Liver (tissue), 9 donors: ENCODE results near the gene SPTLC3. TPM values are rescaled to one million over a fixed set of nuclear protein-coding genes. Genes with fewer than 3 reads are reported as not detected.

ENCODE experiments used
- DNase-seq: peaks from one replicate; pipeline ENCODE4 v3.0.0-alpha.2; 2017; ENCODE audit warnings: low spot score
- H3K27ac ChIP-seq, 2 donors: one replicate each; pipeline ENCODE4 v1.7.0; 2013; ENCODE audit warnings: inconsistent platforms in 2 of 2, low read length in 2 of 2, control low read depth in 1 of 2, low read depth in 1 of 2, mild to moderate bottlenecking in 1 of 2
- H3K27me3 ChIP-seq, 4 donors: one replicate each; pipeline versions ENCODE4 v1.6.1 to v1.7.0; 2013; ENCODE audit warnings: low read length in 3 of 4, inconsistent platforms in 1 of 4, mild to moderate bottlenecking in 1 of 4, moderate library complexity in 1 of 4; ENCODE audit not compliant: control insufficient read depth in 4 of 4, insufficient read depth in 4 of 4
- H3K36me3 ChIP-seq, 4 donors: one replicate each; pipeline versions ENCODE4 v1.6.1 to v1.7.0; 2013; ENCODE audit warnings: low read length in 3 of 4, mild to moderate bottlenecking in 3 of 4, low read depth in 1 of 4, moderate library complexity in 1 of 4; ENCODE audit not compliant: control insufficient read depth in 4 of 4, insufficient read depth in 3 of 4
- H3K4me1 ChIP-seq, 4 donors: one replicate each; pipeline versions ENCODE4 v1.6.1 to v1.7.0; 2013; ENCODE audit warnings: low read length in 3 of 4, mild to moderate bottlenecking in 3 of 4, moderate library complexity in 1 of 4; ENCODE audit not compliant: control insufficient read depth in 4 of 4, insufficient read depth in 4 of 4
- H3K4me3 ChIP-seq, 3 donors: one replicate each; pipeline versions ENCODE4 v1.6.1 to v1.7.0; 2013; ENCODE audit warnings: low read length in 3 of 3, control low read depth in 1 of 3, low read depth in 1 of 3, mild to moderate bottlenecking in 1 of 3
- H3K9ac ChIP-seq, 2 donors: one replicate each; pipeline ENCODE4 v1.7.0; 2013; ENCODE audit warnings: low read length in 2 of 2, mild to moderate bottlenecking in 2 of 2, moderate library complexity in 2 of 2, control low read depth in 1 of 2, low read depth in 1 of 2
- H3K9me3 ChIP-seq, 4 donors: one replicate each; pipeline versions ENCODE4 v1.6.1 to v1.7.0; 2013; ENCODE audit warnings: low read length in 3 of 4; ENCODE audit not compliant: control insufficient read depth in 4 of 4
- EGR1 ChIP-seq, 2 donors: IDR thresholded peaks; 2 replicates each; pipeline ENCODE4 v1.6.1; 2016 to 2018; ENCODE audit warnings: antibody characterized with exemption in 2 of 2, low read depth in 2 of 2
- FOXA2 ChIP-seq: IDR thresholded peaks from 2 replicates; pipeline ENCODE4 v1.6.1; 2016; ENCODE audit warnings: antibody characterized with exemption
- GABPA ChIP-seq, 2 donors: IDR thresholded peaks in 1 of 2; conservative IDR thresholded peaks in 1 of 2; 2 replicates each; pipeline ENCODE4 v1.6.1; 2016; ENCODE audit warnings: antibody characterized with exemption in 2 of 2, mild to moderate bottlenecking in 1 of 2, moderate library complexity in 1 of 2
- HNF4G ChIP-seq: IDR thresholded peaks from 2 replicates; pipeline ENCODE4 v1.6.1; 2016; ENCODE audit warnings: antibody characterized with exemption
- JUND ChIP-seq, 2 donors: IDR thresholded peaks; 2 replicates each; pipeline ENCODE4 v1.6.1; 2016; ENCODE audit warnings: antibody characterized with exemption in 2 of 2
- NR2F2 ChIP-seq: IDR thresholded peaks from 2 replicates; pipeline ENCODE4 v1.6.1; 2016; ENCODE audit warnings: antibody characterized with exemption
- RAD21 ChIP-seq, 2 donors: IDR thresholded peaks; 2 replicates each; pipeline ENCODE4 v1.6.1; 2016; ENCODE audit warnings: antibody characterized with exemption in 2 of 2, mild to moderate bottlenecking in 2 of 2
- RXRA ChIP-seq, 2 donors: IDR thresholded peaks; 2 replicates each; pipeline ENCODE4 v1.6.1; 2017 to 2018; ENCODE audit warnings: antibody characterized with exemption in 2 of 2, mild to moderate bottlenecking in 1 of 2
- SP1 ChIP-seq: IDR thresholded peaks from 2 replicates; pipeline ENCODE4 v1.6.1; 2018; ENCODE audit warnings: antibody characterized with exemption, mild to moderate bottlenecking
- YY1 ChIP-seq: IDR thresholded peaks from 2 replicates; pipeline ENCODE4 v1.6.1; 2016; ENCODE audit warnings: antibody characterized with exemption, mild to moderate bottlenecking
- WGBS: extraction: QIAGEN DNeasy Blood & Tissue Kit; methylation state at CpG from one replicate; pipeline ENCODE4 v1.1.7; 2013; 5-methylcytosine and 5-hydroxymethylcytosine counted together
- polyA plus RNA-seq, 2 donors: library from polyadenylated mRNA; stranded (reverse) in 1 of 2; unstranded in 1 of 2; fragments of 200-250 nt in 1 of 2; fragments of >200 nt in 1 of 2; fragmentation: Nextera tagmentation in 1 of 2; extraction: Ambion mirVana in 1 of 2; gene quantifications; one replicate each; pipeline versions ENCODE4 v1.2.1 to v1.2.3, GENCODE V29; 2013 to 2015
- total RNA-seq, 2 donors: library from RNA; depleted of rRNA; stranded (reverse); fragments of >200 nt; gene quantifications; one replicate each; pipeline ENCODE4 v1.2.3, GENCODE V29; 2014
- TF ChIP-seq, protein P1 (sequence below): IDR thresholded peaks from 2 replicates; pipeline ENCODE4 v1.6.1; 2016; ENCODE audit warnings: antibody characterized with exemption
- TF ChIP-seq, protein P2 (sequence below): IDR thresholded peaks from 2 replicates; pipeline ENCODE4 v1.6.1; 2016; ENCODE audit warnings: antibody characterized with exemption, mild to moderate bottlenecking
- TF ChIP-seq, protein P3 (sequence below): IDR thresholded peaks from 2 replicates; pipeline ENCODE4 v1.6.1; 2016; ENCODE audit warnings: antibody characterized with exemption
- TF ChIP-seq, protein P4 (sequence below): IDR thresholded peaks from 2 replicates; pipeline ENCODE4 v1.6.1; 2016; ENCODE audit warnings: antibody characterized with exemption
- donor health status: healthy.
- donor health status: healthy.
- donor health status: healthy.
- donor health status: healthy.
- donor health status: healthy.

The SPTLC3 gene
- total and polyA plus RNA-seq, 4 donors: 4.2 to 40.9 (median 20.4) TPM

DNA sequence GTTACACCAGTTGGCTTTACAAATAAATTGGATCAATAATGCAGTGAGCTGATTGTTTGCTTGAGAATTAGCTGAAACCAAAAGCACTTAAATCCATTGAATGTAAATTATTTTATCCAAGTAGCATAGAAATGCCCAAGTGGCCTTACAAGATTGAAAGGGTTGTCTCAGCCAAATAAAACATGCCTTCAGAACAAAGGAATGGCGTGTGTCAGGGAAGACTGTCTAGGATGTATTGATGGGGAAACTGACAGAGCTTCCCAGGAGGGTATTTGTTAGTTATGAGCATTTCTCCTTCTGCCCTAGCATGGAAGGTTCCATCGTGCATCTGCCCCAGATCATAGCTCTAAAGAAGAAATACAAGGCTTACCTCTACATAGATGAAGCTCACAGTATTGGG, 108.4 kb downstream of the SPTLC3 start:
- no peak for TF ChIP-seq GABPA (IDR thresholded peaks at IDR 0.05 in 1 of 2, conservative IDR thresholded peaks at IDR 0.05 in 1 of 2)
- TF ChIP-seq, protein P1, sequence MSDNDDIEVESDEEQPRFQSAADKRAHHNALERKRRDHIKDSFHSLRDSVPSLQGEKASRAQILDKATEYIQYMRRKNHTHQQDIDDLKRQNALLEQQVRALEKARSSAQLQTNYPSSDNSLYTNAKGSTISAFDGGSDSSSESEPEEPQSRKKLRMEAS: no peak
- no peak for TF ChIP-seq HNF4G
- Histone ChIP-seq H3K9me3 (no peaks in the 10 kb centered on the region), H3K36me3 (peaks cover 0 to 11% (median 0%) of the 10 kb centered on the region in 4 donors), H3K4me1 (peaks cover 0 to under 1% (median 0%) of the 10 kb centered on the region in 4 donors), H3K27ac (no peak overlapping the region), H3K27me3 (no peaks in the 10 kb centered on the region), H3K4me3 (no peak overlapping the region), H3K9ac (no peak overlapping the region)
- DNase-seq: no peak
- WGBS: 89% methylated on average over 2 of the region's 2 CpGs

DNA sequence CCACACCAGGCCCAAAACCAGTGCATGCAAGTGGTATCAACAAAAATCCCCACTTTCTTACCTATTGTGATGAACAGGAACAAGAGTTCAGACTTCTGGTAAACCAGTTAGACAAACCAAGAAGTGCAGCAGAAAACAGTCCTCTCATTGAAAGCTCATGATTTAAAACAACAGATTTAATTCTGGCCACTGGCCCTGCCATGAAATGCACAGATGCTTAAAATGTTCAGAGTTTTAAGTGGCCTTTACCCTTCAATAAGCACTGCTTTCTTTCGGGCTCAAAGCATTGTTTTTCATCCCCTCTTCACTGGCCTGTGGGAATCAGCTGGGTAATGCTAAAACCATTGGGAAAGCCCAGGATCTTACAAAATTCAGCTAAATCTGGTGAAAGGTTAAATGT, 109.9 kb downstream of the SPTLC3 start:
- Histone ChIP-seq H3K9ac (no peak overlapping the region), H3K27ac (no peak overlapping the region), H3K27me3 (no peaks in the 10 kb centered on the region), H3K36me3 (peaks cover 0 to 14% (median 0%) of the 10 kb centered on the region in 4 donors), H3K4me1 (no peaks in the 10 kb centered on the region), H3K9me3 (no peaks in the 10 kb centered on the region), H3K4me3 (no peak overlapping the region)
- WGBS: 97% methylated on average over 1 of the region's 1 CpG
- DNase-seq: no peak
- no peak for TF ChIP-seq JUND (IDR thresholded peaks at IDR 0.05)
- TF ChIP-seq, protein P2, sequence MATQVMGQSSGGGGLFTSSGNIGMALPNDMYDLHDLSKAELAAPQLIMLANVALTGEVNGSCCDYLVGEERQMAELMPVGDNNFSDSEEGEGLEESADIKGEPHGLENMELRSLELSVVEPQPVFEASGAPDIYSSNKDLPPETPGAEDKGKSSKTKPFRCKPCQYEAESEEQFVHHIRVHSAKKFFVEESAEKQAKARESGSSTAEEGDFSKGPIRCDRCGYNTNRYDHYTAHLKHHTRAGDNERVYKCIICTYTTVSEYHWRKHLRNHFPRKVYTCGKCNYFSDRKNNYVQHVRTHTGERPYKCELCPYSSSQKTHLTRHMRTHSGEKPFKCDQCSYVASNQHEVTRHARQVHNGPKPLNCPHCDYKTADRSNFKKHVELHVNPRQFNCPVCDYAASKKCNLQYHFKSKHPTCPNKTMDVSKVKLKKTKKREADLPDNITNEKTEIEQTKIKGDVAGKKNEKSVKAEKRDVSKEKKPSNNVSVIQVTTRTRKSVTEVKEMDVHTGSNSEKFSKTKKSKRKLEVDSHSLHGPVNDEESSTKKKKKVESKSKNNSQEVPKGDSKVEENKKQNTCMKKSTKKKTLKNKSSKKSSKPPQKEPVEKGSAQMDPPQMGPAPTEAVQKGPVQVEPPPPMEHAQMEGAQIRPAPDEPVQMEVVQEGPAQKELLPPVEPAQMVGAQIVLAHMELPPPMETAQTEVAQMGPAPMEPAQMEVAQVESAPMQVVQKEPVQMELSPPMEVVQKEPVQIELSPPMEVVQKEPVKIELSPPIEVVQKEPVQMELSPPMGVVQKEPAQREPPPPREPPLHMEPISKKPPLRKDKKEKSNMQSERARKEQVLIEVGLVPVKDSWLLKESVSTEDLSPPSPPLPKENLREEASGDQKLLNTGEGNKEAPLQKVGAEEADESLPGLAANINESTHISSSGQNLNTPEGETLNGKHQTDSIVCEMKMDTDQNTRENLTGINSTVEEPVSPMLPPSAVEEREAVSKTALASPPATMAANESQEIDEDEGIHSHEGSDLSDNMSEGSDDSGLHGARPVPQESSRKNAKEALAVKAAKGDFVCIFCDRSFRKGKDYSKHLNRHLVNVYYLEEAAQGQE: no peak
- TF ChIP-seq HNF4G: no peak
- TF ChIP-seq NR2F2: no peak
- TF ChIP-seq RAD21 (IDR thresholded peaks at IDR 0.05): no peak
- no peak for TF ChIP-seq GABPA (IDR thresholded peaks at IDR 0.05 in 1 of 2, conservative IDR thresholded peaks at IDR 0.05 in 1 of 2)
- TF ChIP-seq FOXA2: no peak
- no peak for TF ChIP-seq EGR1 (IDR thresholded peaks at IDR 0.05; ENCODE audit: low read depth in 2 of 2)
- TF ChIP-seq RXRA (IDR thresholded peaks at IDR 0.05): no peak
- TF ChIP-seq, protein P3, sequence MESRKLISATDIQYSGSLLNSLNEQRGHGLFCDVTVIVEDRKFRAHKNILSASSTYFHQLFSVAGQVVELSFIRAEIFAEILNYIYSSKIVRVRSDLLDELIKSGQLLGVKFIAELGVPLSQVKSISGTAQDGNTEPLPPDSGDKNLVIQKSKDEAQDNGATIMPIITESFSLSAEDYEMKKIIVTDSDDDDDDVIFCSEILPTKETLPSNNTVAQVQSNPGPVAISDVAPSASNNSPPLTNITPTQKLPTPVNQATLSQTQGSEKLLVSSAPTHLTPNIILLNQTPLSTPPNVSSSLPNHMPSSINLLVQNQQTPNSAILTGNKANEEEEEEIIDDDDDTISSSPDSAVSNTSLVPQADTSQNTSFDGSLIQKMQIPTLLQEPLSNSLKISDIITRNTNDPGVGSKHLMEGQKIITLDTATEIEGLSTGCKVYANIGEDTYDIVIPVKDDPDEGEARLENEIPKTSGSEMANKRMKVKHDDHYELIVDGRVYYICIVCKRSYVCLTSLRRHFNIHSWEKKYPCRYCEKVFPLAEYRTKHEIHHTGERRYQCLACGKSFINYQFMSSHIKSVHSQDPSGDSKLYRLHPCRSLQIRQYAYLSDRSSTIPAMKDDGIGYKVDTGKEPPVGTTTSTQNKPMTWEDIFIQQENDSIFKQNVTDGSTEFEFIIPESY: no peak
- TF ChIP-seq SP1: no peak
- TF ChIP-seq, protein P4, sequence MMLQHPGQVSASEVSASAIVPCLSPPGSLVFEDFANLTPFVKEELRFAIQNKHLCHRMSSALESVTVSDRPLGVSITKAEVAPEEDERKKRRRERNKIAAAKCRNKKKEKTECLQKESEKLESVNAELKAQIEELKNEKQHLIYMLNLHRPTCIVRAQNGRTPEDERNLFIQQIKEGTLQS: no peak
- TF ChIP-seq, protein P1: no peak
- no peak for TF ChIP-seq YY1
